Ishikawa (cell line): ENCODE data around the gene ZNF541.

Experiments used
- CEBPB ChIP-seq: IDR thresholded peaks from 2 replicates; pipeline ENCODE4 v1.6.1; 2012
- CREB1 ChIP-seq: IDR thresholded peaks from 2 replicates; pipeline ENCODE4 v1.6.1; 2012; ENCODE audit warnings: low read depth
- EGR1 ChIP-seq: IDR thresholded peaks from 2 replicates; pipeline ENCODE4 v1.6.1; 2012
- EP300 ChIP-seq: IDR thresholded peaks from 2 replicates; pipeline ENCODE4 v1.6.1; 2012; ENCODE audit warnings: borderline replicate concordance
- FOXM1 ChIP-seq: IDR thresholded peaks from 2 replicates; pipeline ENCODE4 v1.6.1; 2012; ENCODE audit warnings: low read depth, borderline replicate concordance
- MAX ChIP-seq: IDR thresholded peaks from 2 replicates; pipeline ENCODE4 v1.6.1; 2012
- NFIC ChIP-seq: IDR thresholded peaks from 2 replicates; pipeline ENCODE4 v1.6.1; 2012
- RAD21 ChIP-seq: IDR thresholded peaks from 2 replicates; pipeline ENCODE4 v1.6.1; 2012; ENCODE audit warnings: low read depth
- REST ChIP-seq: IDR thresholded peaks from 2 replicates; pipeline ENCODE4 v1.6.1; 2012; ENCODE audit warnings: low read depth, mild to moderate bottlenecking
- TAF1 ChIP-seq: IDR thresholded peaks from 2 replicates; pipeline ENCODE4 v1.6.1; 2012; ENCODE audit warnings: low read depth, mild to moderate bottlenecking
- TCF12 ChIP-seq: IDR thresholded peaks from 2 replicates; pipeline ENCODE4 v1.6.1; 2012; ENCODE audit warnings: low read depth
- TEAD4 ChIP-seq: IDR thresholded peaks from 2 replicates; pipeline ENCODE4 v1.6.1; 2012
- USF1 ChIP-seq: IDR thresholded peaks from 2 replicates; pipeline ENCODE4 v1.6.1; 2012
- YY1 ChIP-seq: IDR thresholded peaks from 2 replicates; pipeline ENCODE4 v1.6.1; 2012; ENCODE audit warnings: low read depth
- ZBTB7A ChIP-seq: IDR thresholded peaks from 2 replicates; pipeline ENCODE4 v1.6.1; 2012; ENCODE audit warnings: low read depth

ZNF541 gene

GRCh38 chr19:47550129-47550528 lies 22.8 kb downstream of the ZNF541 start:
- no peak for TF ChIP-seq NFIC
- TF ChIP-seq TCF12 = no peak
- no peak for TF ChIP-seq YY1
- no peak for TF ChIP-seq TAF1
- no peak for TF ChIP-seq CREB1
- no peak for TF ChIP-seq ZBTB7A
- TF ChIP-seq CEBPB = no peak
- no peak for TF ChIP-seq EP300
- TF ChIP-seq FOXM1 = no peak
- TF ChIP-seq MAX = no peak

- TF ChIP-seq TCF12 = no peak
Observed at GRCh38 chr19:47549261-47549862, 23.6 kb downstream of the ZNF541 start.

- 0 out of 2 replicates have a peak, but pooled peaks have one; percentile 4 for TF ChIP-seq CEBPB
- TF ChIP-seq TCF12 = no peak
Observed at GRCh38 chr19:47547199-47547598, 25.7 kb downstream of the ZNF541 start.

- no peak for TF ChIP-seq TEAD4
- TF ChIP-seq CREB1 = no peak
- no peak for TF ChIP-seq NFIC
- no peak for TF ChIP-seq EGR1
- TF ChIP-seq TAF1 = no peak
- no peak for TF ChIP-seq USF1
- TF ChIP-seq MAX = no peak
- TF ChIP-seq REST = no peak
- no peak for TF ChIP-seq CEBPB
- no peak for TF ChIP-seq TCF12
- TF ChIP-seq EP300 = no peak
- no peak for TF ChIP-seq YY1
- TF ChIP-seq FOXM1 = no peak
Observed at GRCh38 chr19:47545061-47545948, 27.6 kb downstream of the ZNF541 start.

GRCh38 chr19:47544476-47544875 lies 28.5 kb downstream of the ZNF541 start:
- TF ChIP-seq TAF1 = no peak
- no peak for TF ChIP-seq YY1
- TF ChIP-seq REST = no peak
- no peak for TF ChIP-seq CEBPB
- TF ChIP-seq RAD21 = no peak

GRCh38 chr19:47544075-47544474 lies 28.9 kb downstream of the ZNF541 start:
- TF ChIP-seq CEBPB = no peak
- TF ChIP-seq CREB1 = no peak
- no peak for TF ChIP-seq EGR1
- TF ChIP-seq EP300 = no peak
- TF ChIP-seq TEAD4 = no peak
- TF ChIP-seq NFIC = no peak
- no peak for TF ChIP-seq ZBTB7A
- TF ChIP-seq TCF12 = no peak
- TF ChIP-seq MAX = no peak
- TF ChIP-seq USF1 = no peak
- no peak for TF ChIP-seq FOXM1
- no peak for TF ChIP-seq YY1
- no peak for TF ChIP-seq RAD21
- no peak for TF ChIP-seq TAF1
- TF ChIP-seq REST = no peak
